Mesodermal cell (in vitro differentiated cells): Measurements from ENCODE around the gene AP3B1.
"Not testable (repeated sequence)": the region's sequence is repeated elsewhere in the genome, so short reads cannot be mapped to it uniquely, and the experiment has no call there.

Experiments used
- H3K27ac ChIP-seq: 2 replicates; pipeline ENCODE4 v1.7.0; 2013; ENCODE audit warnings: mild to moderate bottlenecking, low read depth, low read length, moderate library complexity; ENCODE audit not compliant: severe bottlenecking
- H3K36me3 ChIP-seq: 2 replicates; pipeline ENCODE4 v1.7.1; 2013; ENCODE audit warnings: mild to moderate bottlenecking, low read length, moderate library complexity; ENCODE audit not compliant: control insufficient read depth, insufficient read depth
- H3K4me1 ChIP-seq: one replicate; pipeline ENCODE4 v1.7.1; 2013; ENCODE audit warnings: mild to moderate bottlenecking, low read length; ENCODE audit not compliant: insufficient read depth, control insufficient read depth, poor library complexity, severe bottlenecking
- H3K4me3 ChIP-seq: 2 replicates; pipeline ENCODE4 v1.7.0; 2013; ENCODE audit warnings: low read length, control low read depth, mild to moderate bottlenecking; ENCODE audit not compliant: insufficient read depth, poor library complexity, severe bottlenecking; ENCODE audit errors: extremely low read depth
- H3K9me3 ChIP-seq: 2 replicates; pipeline ENCODE4 v1.7.1; 2013; ENCODE audit warnings: mild to moderate bottlenecking, low read length, moderate library complexity; ENCODE audit not compliant: control insufficient read depth
- WGBS, 2 experiments: methylation state at CpG; one replicate each; pipeline ENCODE4 v1.1.5; 2013; ENCODE audit warnings: missing lambda C conversion rate in 2 of 2; ENCODE audit not compliant: insufficient coverage in 2 of 2; 5-methylcytosine and 5-hydroxymethylcytosine counted together

AP3B1 gene

GRCh38 chr5:78215565-78215964 is 78.9 kb downstream of the AP3B1 start:
- no peaks in the 10 kb centered on the region for H3K4me1 ChIP-seq
- H3K27ac ChIP-seq: no peak overlapping the region
- H3K9me3 ChIP-seq: no peaks in the 10 kb centered on the region
- WGBS, 2 experiments: no CpG with 5 or more reads among the region's 1 CpG
- peaks cover 6% of the 10 kb centered on the region for H3K36me3 ChIP-seq
- no peak overlapping the region for H3K4me3 ChIP-seq

- WGBS, 2 experiments: 79 to 100% methylated on average over 1 to 3 of the region's 3 CpGs
- H3K36me3 ChIP-seq: peaks cover 6% of the 10 kb centered on the region
- no peaks in the 10 kb centered on the region for H3K4me1 ChIP-seq
- H3K9me3 ChIP-seq: no peaks in the 10 kb centered on the region
- H3K4me3 ChIP-seq: no peak overlapping the region
- no peak overlapping the region for H3K27ac ChIP-seq
Measured at GRCh38 chr5:78213799-78214198, 80.7 kb downstream of the AP3B1 start.

GRCh38 chr5:78211052-78211451 is 83.4 kb downstream of the AP3B1 start:
- no peaks in the 10 kb centered on the region for H3K9me3 ChIP-seq
- H3K36me3 ChIP-seq: peaks cover 9% of the 10 kb centered on the region
- 100% methylated on average over 2 of the region's 4 CpGs; no CpG with 5 or more reads in 1 of the 2 experiments for WGBS, 2 experiments
- H3K27ac ChIP-seq: no peak overlapping the region
- no peaks in the 10 kb centered on the region for H3K4me1 ChIP-seq
- no peak overlapping the region for H3K4me3 ChIP-seq

GRCh38 chr5:78204241-78204640 is 90.3 kb downstream of the AP3B1 start:
- 100% methylated on average over 1 of the region's 2 CpGs; no CpG with 5 or more reads in 1 of the 2 experiments for WGBS, 2 experiments
- Histone ChIP-seq H3K4me1 (no peaks in the 10 kb centered on the region), H3K27ac (no peak overlapping the region), H3K36me3 (peaks cover 41% of the 10 kb centered on the region), H3K4me3 (no peak overlapping the region), H3K9me3 (peaks cover 8% of the 10 kb centered on the region)

- peaks cover 8% of the 10 kb centered on the region for H3K9me3 ChIP-seq
- peaks cover 41% of the 10 kb centered on the region for H3K36me3 ChIP-seq
- no peaks in the 10 kb centered on the region for H3K4me1 ChIP-seq
- 80% methylated on average over 1 of the region's 2 CpGs; no CpG with 5 or more reads in 1 of the 2 experiments for WGBS, 2 experiments
- H3K4me3 ChIP-seq: no peak overlapping the region
- H3K27ac ChIP-seq: no peak overlapping the region
Measured at GRCh38 chr5:78203815-78204214, 90.7 kb downstream of the AP3B1 start.

GRCh38 chr5:78190402-78190801 is 104.1 kb downstream of the AP3B1 start:
- WGBS, 2 experiments: 100% methylated on average over 1 of the region's 1 CpG; no CpG with 5 or more reads in 1 of the 2 experiments
- Histone ChIP-seq H3K4me3 (no peak overlapping the region), H3K9me3 (peaks cover 2% of the 10 kb centered on the region), H3K4me1 (no peaks in the 10 kb centered on the region), H3K36me3 (peaks cover 19% of the 10 kb centered on the region), H3K27ac (no peak overlapping the region)

GRCh38 chr5:78188681-78189080 is 105.8 kb downstream of the AP3B1 start:
- peaks cover 19% of the 10 kb centered on the region for H3K36me3 ChIP-seq
- not testable (repeated sequence) for H3K4me3 ChIP-seq, H3K4me1 ChIP-seq, H3K27ac ChIP-seq, H3K9me3 ChIP-seq
- 100% methylated on average over 1 of the region's 4 CpGs; no CpG with 5 or more reads in 1 of the 2 experiments for WGBS, 2 experiments

- Histone ChIP-seq H3K4me1 (no peaks in the 10 kb centered on the region), H3K27ac (no peak overlapping the region), H3K36me3 (peaks cover 13% of the 10 kb centered on the region), H3K9me3 (peaks cover 2% of the 10 kb centered on the region), H3K4me3 (no peak overlapping the region)
Measured at GRCh38 chr5:78187172-78187571, 107.3 kb downstream of the AP3B1 start.

- Histone ChIP-seq H3K9me3 (no peaks in the 10 kb centered on the region), H3K27ac (no peak overlapping the region), H3K4me3 (no peak overlapping the region), H3K4me1 (no peaks in the 10 kb centered on the region), H3K36me3 (no peaks in the 10 kb centered on the region)
- WGBS, 2 experiments: 100% methylated on average over 1 to 2 of the region's 3 CpGs
Measured at GRCh38 chr5:78182838-78183237, 111.7 kb downstream of the AP3B1 start.

- Histone ChIP-seq H3K36me3 (peaks cover 21% of the 10 kb centered on the region), H3K27ac (no peak overlapping the region), H3K4me1 (no peaks in the 10 kb centered on the region), H3K9me3 (no peaks in the 10 kb centered on the region), H3K4me3 (no peak overlapping the region)
- 100% methylated on average over 1 to 2 of the region's 5 CpGs for WGBS, 2 experiments
Measured at GRCh38 chr5:78178356-78178755, 116.1 kb downstream of the AP3B1 start.

GRCh38 chr5:78170335-78170734 is 124.2 kb downstream of the AP3B1 start:
- not testable (repeated sequence) for H3K4me1 ChIP-seq, H3K4me3 ChIP-seq, H3K27ac ChIP-seq, H3K9me3 ChIP-seq
- no CpG with 5 or more reads among the region's 1 CpG for WGBS, 2 experiments
- H3K36me3 ChIP-seq: peaks cover 47% of the 10 kb centered on the region
